Gastroesophageal sphincter (tissue), 4 donors: ENCODE results near the gene TMEM178B. TPM values are rescaled to one million over a fixed set of nuclear protein-coding genes. Genes with fewer than 3 reads are reported as not detected.

Source experiments
- ATAC-seq: fragments of 150-250 bp; one replicate; pipeline ENCODE4 v1.9.1; 2016; ENCODE audit warnings: mild to moderate bottlenecking, moderate library complexity
- H3K27ac ChIP-seq, 4 donors: fragments of 200-600 bp; sonication (generic) in 3 of 4; 1 replicate in 3 of 4; 2 replicates in 1 of 4; pipeline ENCODE4 v1.5.1; 2016 to 2019
- H3K27me3 ChIP-seq: fragments of 200-600 bp; sonication (generic); one replicate; pipeline ENCODE4 v1.5.1; 2019
- H3K36me3 ChIP-seq, 2 donors: fragments of 200-600 bp; sonication (generic); one replicate each; pipeline ENCODE4 v1.5.1; 2019; ENCODE audit warnings: control low read depth in 1 of 2
- H3K4me1 ChIP-seq, 3 donors: fragments of 200-600 bp; sonication (generic); 1 replicate in 2 of 3; 2 replicates in 1 of 3; pipeline ENCODE4 v1.5.1; 2016 to 2019; ENCODE audit warnings: control low read depth in 2 of 3
- H3K4me3 ChIP-seq, 2 donors: fragments of 200-600 bp; sonication (generic); one replicate each; pipeline ENCODE4 v1.5.1; 2019; ENCODE audit warnings: mild to moderate bottlenecking in 1 of 2, moderate library complexity in 1 of 2
- H3K9me3 ChIP-seq, 3 donors: fragments of 200-600 bp; sonication (generic); one replicate each; pipeline ENCODE4 v1.5.1; 2017 to 2019; ENCODE audit warnings: control low read depth in 2 of 3
- CTCF ChIP-seq, 4 experiments: fragments of 200-600 bp in 2 of 4; fragments of 450-650 bp in 2 of 4; sonication (generic) in 1 of 4; IDR thresholded peaks; one replicate each; pipeline ENCODE4 v1.5.1; 2017 to 2019; ENCODE audit warnings: antibody characterized with exemption in 4 of 4, mild to moderate bottlenecking in 2 of 4, moderate library complexity in 2 of 4
- EP300 ChIP-seq: sonication (generic); formaldehyde crosslinking; IDR thresholded peaks from one replicate; pipeline ENCODE4 v1.6.1; 2017; ENCODE audit warnings: antibody characterized with exemption, mild to moderate bottlenecking
- POLR2A ChIP-seq, 2 donors: fragments of 450-650 bp; IDR thresholded peaks; one replicate each; pipeline ENCODE4 v1.6.1; 2017; ENCODE audit warnings: antibody characterized with exemption in 2 of 2, mild to moderate bottlenecking in 2 of 2, moderate library complexity in 1 of 2
- POLR2AphosphoS5 ChIP-seq: sonication (generic); formaldehyde crosslinking; IDR thresholded peaks from one replicate; pipeline ENCODE4 v1.6.1; 2017; ENCODE audit warnings: antibody characterized with exemption
- WGBS, 2 donors: methylation state at CpG; one replicate each; pipeline ENCODE4 v1.1.5; 2018; ENCODE audit warnings: low coverage in 1 of 2; 5-methylcytosine and 5-hydroxymethylcytosine counted together
- total RNA-seq, 4 donors: library from RNA; depleted of rRNA; stranded (reverse); fragments of >200 nt; gene quantifications; one replicate each; pipeline ENCODE4 v1.1.0, GENCODE V29; 2016

The TMEM178B gene
- total RNA-seq, 4 donors from 2014 or later: 0.62 to 1.4 (median 1.0) TPM

- TF ChIP-seq CTCF (IDR thresholded peaks at IDR 0.05) (no peak), POLR2A (IDR thresholded peaks at IDR 0.05) (no peak), EP300 (no peak), POLR2AphosphoS5 (no peak)
- Histone ChIP-seq H3K36me3 (no peaks in the 10 kb centered on the region), H3K4me1 (peaks cover 0 to 5% (median 0%) of the 10 kb centered on the region in 3 donors), H3K4me3 (no peak overlapping the region), H3K9me3 (no peaks in the 10 kb centered on the region), H3K27me3 (no peaks in the 10 kb centered on the region), H3K27ac (no peak overlapping the region)
- WGBS, 2 donors: 50% methylated on average over 2 of the region's 4 CpGs; no CpG with 5 or more reads in 1 of the 2 donors
- ATAC-seq: no peak
Measured at GRCh38 chr7:141462958-141463357, 389.1 kb downstream of the TMEM178B start.

- Histone ChIP-seq H3K4me1 (peaks cover 0 to 5% (median 0%) of the 10 kb centered on the region in 3 donors), H3K36me3 (no peaks in the 10 kb centered on the region), H3K9me3 (no peaks in the 10 kb centered on the region), H3K27me3 (no peaks in the 10 kb centered on the region), H3K27ac (no peak overlapping the region), H3K4me3 (no peak overlapping the region)
- no peak for ATAC-seq
- no peak for TF ChIP-seq CTCF (IDR thresholded peaks at IDR 0.05)
- TF ChIP-seq EP300: no peak
- TF ChIP-seq POLR2AphosphoS5: no peak
- TF ChIP-seq POLR2A (IDR thresholded peaks at IDR 0.05): no peak
- WGBS, 2 donors: 70 to 75% methylated on average over 6 to 8 of the region's 8 CpGs
Measured at GRCh38 chr7:141463986-141464385, 390.1 kb downstream of the TMEM178B start.

- WGBS, 2 donors: 100% methylated on average over 1 to 2 of the region's 2 CpGs
- H3K36me3 ChIP-seq: no peaks in the 10 kb centered on the region
- no peak overlapping the region for H3K27ac ChIP-seq
- H3K9me3 ChIP-seq: no peaks in the 10 kb centered on the region
- no peaks in the 10 kb centered on the region for H3K27me3 ChIP-seq
- peaks cover 0 to 5% (median 0%) of the 10 kb centered on the region in 3 donors for H3K4me1 ChIP-seq
- H3K4me3 ChIP-seq: no peak overlapping the region
- no peak for ATAC-seq
- no peak for TF ChIP-seq CTCF (IDR thresholded peaks at IDR 0.05)
- no peak for TF ChIP-seq POLR2AphosphoS5
- no peak for TF ChIP-seq POLR2A (IDR thresholded peaks at IDR 0.05)
- TF ChIP-seq EP300: no peak
Measured at GRCh38 chr7:141464551-141464950, 390.7 kb downstream of the TMEM178B start.

- no peak overlapping the region for H3K27ac ChIP-seq
- no peak for ATAC-seq
- no peak overlapping the region for H3K4me3 ChIP-seq
- no peak for TF ChIP-seq POLR2A (IDR thresholded peaks at IDR 0.05)
- no peak for TF ChIP-seq EP300
- no peak for TF ChIP-seq POLR2AphosphoS5
- no peak for TF ChIP-seq CTCF (IDR thresholded peaks at IDR 0.05)
- H3K36me3 ChIP-seq: no peaks in the 10 kb centered on the region
- WGBS, 2 donors: 69 to 83% methylated on average over 3 to 4 of the region's 4 CpGs
- H3K9me3 ChIP-seq: no peaks in the 10 kb centered on the region
- H3K4me1 ChIP-seq: peaks cover 0 to 2% (median 0%) of the 10 kb centered on the region in 3 donors
- no peaks in the 10 kb centered on the region for H3K27me3 ChIP-seq
Measured at GRCh38 chr7:141466151-141466904, 392.5 kb downstream of the TMEM178B start.

- 79 to 87% methylated on average over 4 of the region's 5 CpGs for WGBS, 2 donors
- H3K4me3 ChIP-seq: no peak overlapping the region
- no peak for ATAC-seq
- no peaks in the 10 kb centered on the region for H3K27me3 ChIP-seq
- no peak for TF ChIP-seq POLR2AphosphoS5
- no peak for TF ChIP-seq CTCF (IDR thresholded peaks at IDR 0.05)
- no peaks in the 10 kb centered on the region for H3K9me3 ChIP-seq
- no peaks in the 10 kb centered on the region for H3K36me3 ChIP-seq
- no peak overlapping the region for H3K27ac ChIP-seq
- H3K4me1 ChIP-seq: no peaks in the 10 kb centered on the region
Measured at GRCh38 chr7:141468341-141468740, 394.5 kb downstream of the TMEM178B start.
